HepG2 (cell line): ENCODE data around the gene SERPIND1. TPM values are rescaled to one million over a fixed set of nuclear protein-coding genes. Genes with fewer than 3 reads are reported as not detected.

ENCODE experiments used
- ATAC-seq: fragments of 200-7000 bp; cut with Tn5 transposase; 3 replicates; pipeline ENCODE4 v1.9.1; 2020; ENCODE audit warnings: mild to moderate bottlenecking, moderate library complexity
- BruUV-seq: library from RNA; stranded (reverse); fragments of 400-500 nt; replicated peaks from 2 replicates; lab custom pipeline; 2021; lab: Mats Ljungman, UMichigan
- CTCF ChIA-PET: fragments of 300-600 bp; formaldehyde crosslinking; extraction: SDS; loops from one replicate; lab custom pipeline; 2021; ENCODE audit warnings: low total read pairs, inconsistent platforms, low intra/inter-chr PET ratio; lab: Yijun Ruan, JAX
- POLR2A ChIA-PET: fragments of 350-600 bp; sonication (Branson Sonifier 250); formaldehyde crosslinking; loops from one replicate; lab custom pipeline; 2020; ENCODE audit warnings: antibody characterized with exemption, inconsistent platforms; lab: Yijun Ruan, JAX
- DNase-seq: peaks from one replicate; pipeline ENCODE4 v3.0.0-alpha.2; 2015; ENCODE audit warnings: low spot score
- FAIRE-seq: peaks from 3 replicates; lab custom pipeline; 2011; peaks lifted over from hg19 to GRCh38; lab: Jason Lieb, UNC
- H2AFZ ChIP-seq: one replicate; pipeline ENCODE4 v1.6.1; 2011; ENCODE audit warnings: low read length, inconsistent platforms
- H3K27ac ChIP-seq: fragments of 300-600 bp; 3 replicates; pipeline ENCODE4 v1.8.0; 2011; ENCODE audit warnings: mixed run types, mild to moderate bottlenecking, mixed read lengths, low read length, inconsistent platforms; ENCODE audit not compliant: insufficient read depth; ENCODE audit errors: extremely low read length
- H3K27me3 ChIP-seq, 2 experiments: fragments of 200-600 bp in 1 of 2; 2 replicates in 1 of 2; 3 replicates in 1 of 2; pipeline versions ENCODE4 v1.6.0 to v1.8.0; 2011; ENCODE audit warnings: low read length in 2 of 2, mild to moderate bottlenecking in 2 of 2, moderate library complexity in 2 of 2, inconsistent platforms in 1 of 2; ENCODE audit not compliant: insufficient read depth in 2 of 2, control insufficient read depth in 1 of 2
- H3K36me3 ChIP-seq, 2 experiments: fragments of 200-600 bp in 1 of 2; replicated peaks in 1 of 2; 2 replicates in 1 of 2; 3 replicates in 1 of 2; pipeline versions ENCODE4 v1.5.1 to v1.8.0; 2011; ENCODE audit warnings: low read length in 2 of 2, inconsistent platforms in 1 of 2; ENCODE audit not compliant: insufficient read depth in 2 of 2, control insufficient read depth in 1 of 2
- H3K4me1 ChIP-seq: 2 replicates; pipeline ENCODE4 v1.5.1; 2012; ENCODE audit warnings: low read length, inconsistent platforms; ENCODE audit not compliant: insufficient read depth
- H3K4me2 ChIP-seq: 2 replicates; pipeline ENCODE4 v1.6.0; 2011; ENCODE audit warnings: low read depth, low read length, inconsistent platforms
- H3K4me3 ChIP-seq, 3 experiments: fragments of 200-600 bp in 1 of 3; sonication (generic), shearing (Covaris generic) in 1 of 3; replicated peaks in 1 of 3; 2 replicates each; pipeline ENCODE4 v1.5.1; 2011 to 2016; ENCODE audit warnings: low read length in 3 of 3, inconsistent platforms in 2 of 3, low read depth in 2 of 3, mild to moderate bottlenecking in 2 of 3, control low read depth in 1 of 3, mixed read lengths in 1 of 3; ENCODE audit not compliant: insufficient read depth in 1 of 3
- H3K79me2 ChIP-seq: one replicate; pipeline ENCODE4 v1.6.1; 2011; ENCODE audit warnings: low read length, inconsistent platforms; ENCODE audit not compliant: insufficient read depth
- H3K9ac ChIP-seq: 2 replicates; pipeline ENCODE4 v1.6.0; 2011; ENCODE audit warnings: mild to moderate bottlenecking, low read depth, low read length, inconsistent platforms; ENCODE audit not compliant: insufficient read depth
- H3K9me3 ChIP-seq: 2 replicates; pipeline ENCODE4 v1.5.1; 2012; ENCODE audit warnings: mild to moderate bottlenecking, low read length
- H4K20me1 ChIP-seq: 2 replicates; pipeline ENCODE4 v1.6.0; 2011; ENCODE audit warnings: inconsistent platforms, mild to moderate bottlenecking, low read length, moderate library complexity; ENCODE audit not compliant: insufficient read depth
- KDM6A ChIP-seq: IDR thresholded peaks from 2 replicates; pipeline ENCODE4 v1.6.1; 2016; ENCODE audit warnings: low read depth
- NPAS2 ChIP-seq: sonication (generic); formaldehyde crosslinking; IDR thresholded peaks from 2 replicates; pipeline ENCODE4 v1.8.0; 2022; ENCODE audit warnings: mild to moderate bottlenecking, missing genetic modification reagents, borderline replicate concordance
- SRSF1 ChIP-seq: fragments of 200-400 bp; formaldehyde crosslinking; optimal IDR thresholded peaks from 2 replicates; pipeline ENCODE3; 2017; ENCODE audit warnings: mild to moderate bottlenecking, low read depth, low read length, moderate library complexity
- STAG1 ChIP-seq: sonication (generic); formaldehyde crosslinking; IDR thresholded peaks from 2 replicates; pipeline ENCODE4 v1.4.0; 2020; ENCODE audit warnings: missing genetic modification reagents
- TAF15 ChIP-seq: fragments of 200-400 bp; formaldehyde crosslinking; IDR thresholded peaks from one replicate; pipeline ENCODE4 v1.6.1; 2018; ENCODE audit warnings: mild to moderate bottlenecking, low read depth, low read length; ENCODE audit not compliant: poor library complexity, severe bottlenecking
- TRIM24 ChIP-seq: sonication (generic); formaldehyde crosslinking; IDR thresholded peaks from 2 replicates; pipeline ENCODE4 v1.8.0; 2022; ENCODE audit warnings: mild to moderate bottlenecking, missing genetic modification reagents
- ZBTB3 ChIP-seq: sonication (generic); formaldehyde crosslinking; IDR thresholded peaks from 2 replicates; pipeline ENCODE4 v1.4.0; 2020; ENCODE audit warnings: low read depth, mild to moderate bottlenecking, moderate library complexity, missing genetic modification reagents, borderline replicate concordance
- ZNF160 ChIP-seq: sonication (generic); formaldehyde crosslinking; IDR thresholded peaks from 2 replicates; pipeline ENCODE4 v1.8.0; 2022; ENCODE audit warnings: mild to moderate bottlenecking, inconsistent platforms, missing genetic modification reagents
- ZNF343 ChIP-seq: sonication (generic); formaldehyde crosslinking; IDR thresholded peaks from 2 replicates; pipeline ENCODE4 v1.4.0; 2020; ENCODE audit warnings: mild to moderate bottlenecking, missing genetic modification reagents
- ZNF468 ChIP-seq: sonication (generic); formaldehyde crosslinking; IDR thresholded peaks from 2 replicates; pipeline ENCODE4 v1.8.0; 2022; ENCODE audit warnings: mild to moderate bottlenecking, moderate library complexity, missing genetic modification reagents
- ZNF484 ChIP-seq: sonication (generic); formaldehyde crosslinking; IDR thresholded peaks from 2 replicates; pipeline ENCODE4 v1.5.1; 2020; ENCODE audit warnings: mild to moderate bottlenecking, low read depth, missing genetic modification reagents, borderline replicate concordance
- ZNF558 ChIP-seq: sonication (generic); formaldehyde crosslinking; IDR thresholded peaks from 2 replicates; pipeline ENCODE4 v1.9.0; 2022; ENCODE audit warnings: mild to moderate bottlenecking, missing genetic modification reagents, borderline replicate concordance
- ZNF678 ChIP-seq: sonication (generic); formaldehyde crosslinking; IDR thresholded peaks from 2 replicates; pipeline ENCODE4 v1.4.0; 2020; ENCODE audit warnings: mild to moderate bottlenecking, missing genetic modification reagents
- ZNF703 ChIP-seq: sonication (generic); formaldehyde crosslinking; IDR thresholded peaks from 2 replicates; pipeline ENCODE4 v1.5.1; 2020; ENCODE audit warnings: missing genetic modification reagents, mild to moderate bottlenecking, moderate library complexity, borderline replicate concordance
- ZNF777 ChIP-seq: sonication (generic); formaldehyde crosslinking; IDR thresholded peaks from 2 replicates; pipeline ENCODE4 v1.4.0; 2020; ENCODE audit warnings: missing genetic modification reagents
- ZNF816 ChIP-seq: sonication (generic); formaldehyde crosslinking; IDR thresholded peaks from 2 replicates; pipeline ENCODE4 v1.8.0; 2022; ENCODE audit warnings: missing genetic modification reagents, mild to moderate bottlenecking, borderline replicate concordance
- WGBS: methylation state at CpG from one replicate; pipeline ENCODE4 v1.1.6; 2017; ENCODE audit warnings: low lambda C conversion rate; 5-methylcytosine and 5-hydroxymethylcytosine counted together
- in situ Hi-C: cut with HindIII; loops from 2 replicates; pipeline ENCODE4 v1.10.0; 2017; ENCODE audit warnings: low pct_unique_long_range_greater_than_20kb; ENCODE audit not compliant: extremely low pct_ligation_motif_present
- intact Hi-C: fragments of 100-400 bp; cut with micrococcal nuclease; formaldehyde crosslinking; loops from one replicate; pipeline ENCODE4 v1.10.0; 2022; ENCODE audit not compliant: unreplicated experiment
- polyA plus RNA-seq, 8 experiments: library from polyadenylated mRNA; depleted of rRNA in 3 of 8; stranded (reverse) in 7 of 8; unstranded in 1 of 8; fragments of >200 nt; fragmentation: Illumina TruSeq in 4 of 8; extraction: Trizol in 4 of 8; gene quantifications; 2 replicates each; pipeline versions ENCODE4 v1.2.1 to v1.2.3, GENCODE V29; 2011 to 2016; ENCODE audit warnings: low read depth in 4 of 8, missing spikeins in 1 of 8, mixed read lengths in 1 of 8; ENCODE audit not compliant: insufficient read depth in 1 of 8
- total RNA-seq, 5 experiments: library from RNA; depleted of rRNA; stranded (reverse); fragments of >200 nt; fragmentation: Illumina TruSeq; extraction: Trizol; gene quantifications; 2 replicates each; pipeline ENCODE4 v1.2.3, GENCODE V29; 2016; ENCODE audit warnings: low read depth in 1 of 5
- TF ChIP-seq, protein P1 (sequence below): sonication (generic); formaldehyde crosslinking; IDR thresholded peaks from 2 replicates; pipeline ENCODE4 v1.4.0; 2020; ENCODE audit warnings: missing genetic modification reagents, borderline replicate concordance
- TF ChIP-seq, protein P2 (sequence below): sonication (generic); formaldehyde crosslinking; IDR thresholded peaks from 2 replicates; pipeline ENCODE4 v1.4.0; 2020; ENCODE audit warnings: mild to moderate bottlenecking, missing genetic modification reagents

The SERPIND1 gene
- total and polyA plus RNA-seq, 2 of the 13 experiments (the other 11 are each of a cell fraction or from before 2014, with no cell fraction given), result 111 to 350 TPM

DNA sequence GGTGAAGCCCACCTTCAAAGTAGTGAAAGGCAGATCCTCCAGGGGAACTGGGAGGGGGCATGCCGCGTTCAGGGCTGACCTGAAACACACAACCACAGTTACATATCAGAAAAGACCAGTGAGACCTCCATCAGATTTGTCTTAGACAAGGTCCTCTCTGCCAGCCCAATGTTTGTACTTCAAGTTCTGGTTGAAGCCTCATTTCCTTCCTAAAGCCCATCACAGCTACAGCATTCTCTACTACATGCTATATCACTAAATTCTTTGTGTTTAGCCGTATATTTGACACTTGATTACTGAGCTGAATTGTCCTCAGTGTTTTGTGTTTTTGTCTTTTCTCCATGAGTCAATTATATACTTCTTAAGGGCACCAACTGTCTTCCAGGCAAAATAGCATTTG, 44.6 kb downstream of the SERPIND1 start:
- CTCF ChIA-PET, result no interaction called here
- Histone ChIP-seq H3K9me3 (no peaks in the 10 kb centered on the region), H2AFZ (no peak overlapping the region), H3K4me3 (no peak overlapping the region), H3K79me2 (no peaks in the 10 kb centered on the region), H3K4me1 (no peaks in the 10 kb centered on the region), H3K9ac (no peak overlapping the region), H3K4me2 (no peak overlapping the region), H3K36me3 (peaks cover 7 to 51% of the 10 kb centered on the region in 2 experiments), H4K20me1 (no peaks in the 10 kb centered on the region), H3K27ac (no peak overlapping the region), H3K27me3 (no peaks in the 10 kb centered on the region)
- ATAC-seq (no peak), FAIRE-seq (no peak), DNase-seq (no peak)
- intact Hi-C loops, result no loop called here
- no peak for TF ChIP-seq ZNF160 (CRISPR knock-in tag)
- TF ChIP-seq KDM6A (CRISPR knock-in tag), result no peak
- no peak for TF ChIP-seq NPAS2 (CRISPR knock-in tag)
- no peak for TF ChIP-seq ZNF678
- no peak for TF ChIP-seq SRSF1
- TF ChIP-seq, protein P1, sequence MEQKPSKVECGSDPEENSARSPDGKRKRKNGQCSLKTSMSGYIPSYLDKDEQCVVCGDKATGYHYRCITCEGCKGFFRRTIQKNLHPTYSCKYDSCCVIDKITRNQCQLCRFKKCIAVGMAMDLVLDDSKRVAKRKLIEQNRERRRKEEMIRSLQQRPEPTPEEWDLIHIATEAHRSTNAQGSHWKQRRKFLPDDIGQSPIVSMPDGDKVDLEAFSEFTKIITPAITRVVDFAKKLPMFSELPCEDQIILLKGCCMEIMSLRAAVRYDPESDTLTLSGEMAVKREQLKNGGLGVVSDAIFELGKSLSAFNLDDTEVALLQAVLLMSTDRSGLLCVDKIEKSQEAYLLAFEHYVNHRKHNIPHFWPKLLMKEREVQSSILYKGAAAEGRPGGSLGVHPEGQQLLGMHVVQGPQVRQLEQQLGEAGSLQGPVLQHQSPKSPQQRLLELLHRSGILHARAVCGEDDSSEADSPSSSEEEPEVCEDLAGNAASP (CRISPR knock-in tag), result no peak
- TF ChIP-seq ZNF703 (CRISPR knock-in tag), result no peak
- no peak for TF ChIP-seq STAG1 (CRISPR knock-in tag)
- TF ChIP-seq, protein P2, sequence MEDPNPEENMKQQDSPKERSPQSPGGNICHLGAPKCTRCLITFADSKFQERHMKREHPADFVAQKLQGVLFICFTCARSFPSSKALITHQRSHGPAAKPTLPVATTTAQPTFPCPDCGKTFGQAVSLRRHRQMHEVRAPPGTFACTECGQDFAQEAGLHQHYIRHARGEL, result no peak
- no peak for TF ChIP-seq ZNF484 (CRISPR knock-in tag)
- TF ChIP-seq ZNF558, result no peak
- TF ChIP-seq ZNF343 (CRISPR knock-in tag), result no peak
- no peak for TF ChIP-seq TAF15
- TF ChIP-seq ZBTB3 (CRISPR knock-in tag), result no peak
- TF ChIP-seq ZNF468 (CRISPR knock-in tag), result no peak
- no peak for TF ChIP-seq TRIM24
- TF ChIP-seq ZNF816 (CRISPR knock-in tag), result no peak
- TF ChIP-seq ZNF777, result no peak
- POLR2A ChIA-PET, result no interaction called here
- BruUV-seq, result no TSS peak
- in situ Hi-C loops, result loop anchor here (10.0 kb wide), 1 partner anchor 56 kb away; no protein-coding TSS in a partner anchor
- 97% methylated on average over 3 of the region's 3 CpGs for WGBS
